ENCODE data around the gene ROCK1.

- TF ChIP-seq EZH2 (IDR thresholded peaks at IDR 0.05; ENCODE audit: insufficient read depth, poor library complexity, severe bottlenecking) (no peak), EZH2phosphoT487 (IDR thresholded peaks at IDR 0.05; ENCODE audit: insufficient read depth, low read depth) (no peak)
Measured at GRCh38 chr18:20960735-20961134, 150.9 kb downstream of the ROCK1 start.
